Activated CD8-positive, alpha-beta T cell treated with anti-CD3 and anti-CD28 coated beads, Interleukin-2, amount 10 ng/mL, durations not matched to agents 7 days and 5 days (primary cell): ENCODE measurements around the gene ALDOB. TPM values are rescaled to one million over a fixed set of nuclear protein-coding genes. Genes with fewer than 3 reads are reported as not detected.

Source experiments
- ATAC-seq: fragments of 150-1000 bp; cut with Tn5 transposase; one replicate; pipeline ENCODE4 v1.10.0; 2021; ENCODE audit warnings: moderate library complexity
- CTCF ChIA-PET: fragments of 350-600 bp; sonication (Branson Sonifier 250); formaldehyde crosslinking; loops from one replicate; lab custom pipeline; 2021; ENCODE audit warnings: antibody characterized with exemption; lab: Charles Lee
- POLR2A ChIA-PET: fragments of 350-600 bp; sonication (Branson Sonifier 250); formaldehyde crosslinking; loops from one replicate; lab custom pipeline; 2021; ENCODE audit warnings: antibody characterized with exemption; lab: Charles Lee
- DNase-seq: peaks from one replicate; pipeline ENCODE4 v3.0.0-alpha.2; 2020
- H3K27ac Mint-ChIP-seq: one replicate; pipeline ENCODE4 v1.8.0; 2021; ENCODE audit warnings: mild to moderate bottlenecking, mixed read lengths
- H3K27me3 Mint-ChIP-seq: one replicate; pipeline ENCODE4 v1.8.0; 2021; ENCODE audit warnings: low read depth, mixed read lengths
- H3K36me3 Mint-ChIP-seq: one replicate; pipeline ENCODE4 v1.8.0; 2021; ENCODE audit warnings: low read depth, mixed read lengths
- H3K4me1 Mint-ChIP-seq: one replicate; pipeline ENCODE4 v1.8.0; 2021; ENCODE audit warnings: low read depth, mixed read lengths
- H3K4me3 Mint-ChIP-seq: one replicate; pipeline ENCODE4 v1.8.0; 2021; ENCODE audit warnings: mild to moderate bottlenecking, mixed read lengths
- H3K9me3 Mint-ChIP-seq: one replicate; pipeline ENCODE4 v1.8.0; 2022; ENCODE audit warnings: mixed read lengths; ENCODE audit not compliant: insufficient read depth
- total RNA-seq, 2 experiments: library from RNA; stranded (reverse); gene quantifications; one replicate each; pipeline ENCODE4 v1.2.3, GENCODE V29; 2021

The ALDOB gene
- not detected for total RNA-seq

- no peaks in the 10 kb centered on the region for H3K4me1 Mint-ChIP-seq
- CTCF ChIA-PET = no interaction called here
- no peak within 1 kb of the TSS for H3K4me3 Mint-ChIP-seq
- H3K27ac Mint-ChIP-seq = no peak within 1 kb of the TSS
- no peaks in the 10 kb centered on the region for H3K36me3 Mint-ChIP-seq
- H3K27me3 Mint-ChIP-seq = peaks cover 7% of the 10 kb centered on the region
- POLR2A ChIA-PET = no interaction called here
- DNase-seq (no peak), ATAC-seq (no peak)
- H3K9me3 Mint-ChIP-seq = no peaks in the 10 kb centered on the region
Measured at GRCh38 chr9:101435601-101436079, at the start of gene ALDOB. ALDOB (minus strand) TSS chr9:101435774; CDS start chr9:101430887, 4,887 bp downstream.

- H3K27me3 Mint-ChIP-seq = peaks cover 55% of the 10 kb centered on the region
- H3K4me1 Mint-ChIP-seq = peaks cover 12% of the 10 kb centered on the region
- no peak overlapping the region for H3K4me3 Mint-ChIP-seq
- ChIA-PET POLR2A (no interaction called here), CTCF (no interaction called here)
- DNase-seq (no peak), ATAC-seq (no peak)
- no peak overlapping the region for H3K27ac Mint-ChIP-seq
- H3K36me3 Mint-ChIP-seq = peaks cover 2% of the 10 kb centered on the region
- no peaks in the 10 kb centered on the region for H3K9me3 Mint-ChIP-seq
Measured at GRCh38 chr9:101484046-101484445, 48.5 kb upstream of the ALDOB start.

GRCh38 chr9:101481261-101481660 lies 45.7 kb upstream of the ALDOB start:
- CTCF ChIA-PET = interaction anchor here (0.6 kb wide), 1 partner anchor 106 kb away, joined by 3 read pairs; no protein-coding TSS in a partner anchor
- POLR2A ChIA-PET = no interaction called here
- no peak for DNase-seq
- H3K27me3 Mint-ChIP-seq = peaks cover 30% of the 10 kb centered on the region
- H3K9me3 Mint-ChIP-seq = no peaks in the 10 kb centered on the region
- H3K27ac Mint-ChIP-seq = no peak overlapping the region
- no peaks in the 10 kb centered on the region for H3K36me3 Mint-ChIP-seq
- no peak for ATAC-seq
- peaks cover 3% of the 10 kb centered on the region for H3K4me1 Mint-ChIP-seq
- no peak overlapping the region for H3K4me3 Mint-ChIP-seq

GRCh38 chr9:101480386-101480785 lies 44.8 kb upstream of the ALDOB start:
- DNase-seq (no peak), ATAC-seq (no peak)
- POLR2A ChIA-PET = no interaction called here
- no peaks in the 10 kb centered on the region for H3K9me3 Mint-ChIP-seq
- H3K27me3 Mint-ChIP-seq = peaks cover 23% of the 10 kb centered on the region
- CTCF ChIA-PET = no interaction called here
- H3K4me1 Mint-ChIP-seq = no peaks in the 10 kb centered on the region
- H3K36me3 Mint-ChIP-seq = no peaks in the 10 kb centered on the region
- no peak overlapping the region for H3K27ac Mint-ChIP-seq
- no peak overlapping the region for H3K4me3 Mint-ChIP-seq

- DNase-seq (no peak), ATAC-seq (no peak)
- Mint-ChIP-seq H3K27me3 (peaks cover 14% of the 10 kb centered on the region), H3K4me1 (no peaks in the 10 kb centered on the region), H3K36me3 (no peaks in the 10 kb centered on the region), H3K9me3 (no peaks in the 10 kb centered on the region), H3K27ac (no peak overlapping the region), H3K4me3 (no peak overlapping the region)
- ChIA-PET CTCF (no interaction called here), POLR2A (no interaction called here)
Measured at GRCh38 chr9:101479338-101480030, 43.9 kb upstream of the ALDOB start.

- no peaks in the 10 kb centered on the region for H3K36me3 Mint-ChIP-seq
- no peaks in the 10 kb centered on the region for H3K9me3 Mint-ChIP-seq
- CTCF ChIA-PET = no interaction called here
- H3K27me3 Mint-ChIP-seq = peaks cover 9% of the 10 kb centered on the region
- DNase-seq (no peak), ATAC-seq (no peak)
- H3K27ac Mint-ChIP-seq = no peak overlapping the region
- no peak overlapping the region for H3K4me3 Mint-ChIP-seq
- H3K4me1 Mint-ChIP-seq = no peaks in the 10 kb centered on the region
- POLR2A ChIA-PET = no interaction called here
Measured at GRCh38 chr9:101478906-101479305, 43.3 kb upstream of the ALDOB start.

- ChIA-PET CTCF (no interaction called here), POLR2A (no interaction called here)
- Mint-ChIP-seq H3K4me1 (no peaks in the 10 kb centered on the region), H3K27me3 (peaks cover 12% of the 10 kb centered on the region), H3K27ac (no peak overlapping the region), H3K4me3 (no peak overlapping the region), H3K36me3 (no peaks in the 10 kb centered on the region), H3K9me3 (no peaks in the 10 kb centered on the region)
- ATAC-seq = no peak
- DNase-seq = no peak
Measured at GRCh38 chr9:101478444-101478843, 42.9 kb upstream of the ALDOB start.

GRCh38 chr9:101477736-101478135 lies 42.2 kb upstream of the ALDOB start:
- no peak overlapping the region for H3K27ac Mint-ChIP-seq
- CTCF ChIA-PET = no interaction called here
- H3K9me3 Mint-ChIP-seq = no peaks in the 10 kb centered on the region
- H3K4me3 Mint-ChIP-seq = no peak overlapping the region
- H3K4me1 Mint-ChIP-seq = no peaks in the 10 kb centered on the region
- POLR2A ChIA-PET = no interaction called here
- ATAC-seq (no peak), DNase-seq (no peak)
- H3K36me3 Mint-ChIP-seq = no peaks in the 10 kb centered on the region
- H3K27me3 Mint-ChIP-seq = peaks cover 15% of the 10 kb centered on the region

GRCh38 chr9:101477214-101477613 lies 41.6 kb upstream of the ALDOB start:
- no peak for ATAC-seq
- H3K4me3 Mint-ChIP-seq = no peak overlapping the region
- CTCF ChIA-PET = no interaction called here
- no peaks in the 10 kb centered on the region for H3K4me1 Mint-ChIP-seq
- DNase-seq = no peak
- no peaks in the 10 kb centered on the region for H3K36me3 Mint-ChIP-seq
- no peaks in the 10 kb centered on the region for H3K9me3 Mint-ChIP-seq
- peaks cover 12% of the 10 kb centered on the region for H3K27me3 Mint-ChIP-seq
- POLR2A ChIA-PET = no interaction called here
- H3K27ac Mint-ChIP-seq = no peak overlapping the region

- Mint-ChIP-seq H3K4me3 (no peak overlapping the region), H3K36me3 (no peaks in the 10 kb centered on the region), H3K27me3 (peaks cover 17% of the 10 kb centered on the region), H3K9me3 (no peaks in the 10 kb centered on the region), H3K27ac (no peak overlapping the region), H3K4me1 (no peaks in the 10 kb centered on the region)
- CTCF ChIA-PET = no interaction called here
- no peak for ATAC-seq
- DNase-seq = no peak
- POLR2A ChIA-PET = no interaction called here
Measured at GRCh38 chr9:101476576-101477208, 41.1 kb upstream of the ALDOB start.

GRCh38 chr9:101472891-101473290 lies 37.3 kb upstream of the ALDOB start:
- H3K9me3 Mint-ChIP-seq = no peaks in the 10 kb centered on the region
- ChIA-PET POLR2A (no interaction called here), CTCF (no interaction called here)
- ATAC-seq (no peak), DNase-seq (no peak)
- H3K27ac Mint-ChIP-seq = no peak overlapping the region
- H3K27me3 Mint-ChIP-seq = peaks cover 24% of the 10 kb centered on the region
- no peaks in the 10 kb centered on the region for H3K36me3 Mint-ChIP-seq
- H3K4me3 Mint-ChIP-seq = no peak overlapping the region
- H3K4me1 Mint-ChIP-seq = no peaks in the 10 kb centered on the region

- H3K4me3 Mint-ChIP-seq = no peak overlapping the region
- H3K4me1 Mint-ChIP-seq = no peaks in the 10 kb centered on the region
- CTCF ChIA-PET = no interaction called here
- POLR2A ChIA-PET = interaction anchor here (0.6 kb wide), 1 partner anchor 44 kb away, joined by 3 read pairs; no protein-coding TSS in a partner anchor
- ATAC-seq (no peak), DNase-seq (no peak)
- H3K36me3 Mint-ChIP-seq = no peaks in the 10 kb centered on the region
- peaks cover 29% of the 10 kb centered on the region for H3K27me3 Mint-ChIP-seq
- no peak overlapping the region for H3K27ac Mint-ChIP-seq
- no peaks in the 10 kb centered on the region for H3K9me3 Mint-ChIP-seq
Measured at GRCh38 chr9:101470929-101471328, 35.4 kb upstream of the ALDOB start.
